ENCODE results near the gene PHPT1.

Gene PHPT1

DNA sequence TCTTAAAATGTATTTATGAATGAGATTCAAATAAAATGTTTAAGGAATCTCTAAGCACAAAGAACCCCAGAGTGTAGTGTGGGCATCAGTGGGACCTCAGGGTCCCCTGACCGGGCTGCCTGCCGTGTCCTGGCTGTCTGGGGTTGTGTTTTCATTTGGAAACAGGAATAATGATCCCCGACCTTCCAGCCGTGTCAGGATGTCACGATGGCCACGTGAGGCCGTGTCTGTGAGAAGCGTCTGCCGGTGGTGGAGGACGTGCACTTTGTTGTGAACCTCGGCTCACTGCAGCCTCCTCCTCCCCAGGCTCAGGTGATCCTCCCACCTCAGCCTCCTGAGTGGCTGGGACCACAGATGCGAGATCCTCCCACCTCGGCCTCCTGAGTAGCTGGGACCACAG, 41.5 kb downstream of the PHPT1 start:
- DNase-seq = no peak

DNA sequence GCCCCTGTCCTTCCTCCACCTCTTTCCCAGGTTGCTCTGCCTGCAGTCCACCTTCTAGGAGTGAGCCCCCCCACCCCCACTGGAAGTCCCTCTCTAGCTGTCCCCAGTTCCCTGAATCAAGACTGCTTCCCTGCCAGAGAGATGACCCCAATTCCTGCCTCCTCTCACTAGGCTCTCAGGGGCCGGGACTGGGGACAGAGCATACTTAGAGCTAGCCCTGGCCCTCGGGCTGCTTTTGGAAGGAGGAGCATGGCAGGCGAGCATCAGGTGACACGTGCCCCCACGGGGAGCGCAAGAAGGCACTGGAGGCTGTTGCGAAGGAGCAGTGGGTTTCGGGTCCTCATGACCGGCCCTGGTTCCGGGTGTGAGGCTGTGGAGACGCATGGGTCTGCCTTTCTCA, 46.8 kb downstream of the PHPT1 start:
- no peak for DNase-seq

DNA sequence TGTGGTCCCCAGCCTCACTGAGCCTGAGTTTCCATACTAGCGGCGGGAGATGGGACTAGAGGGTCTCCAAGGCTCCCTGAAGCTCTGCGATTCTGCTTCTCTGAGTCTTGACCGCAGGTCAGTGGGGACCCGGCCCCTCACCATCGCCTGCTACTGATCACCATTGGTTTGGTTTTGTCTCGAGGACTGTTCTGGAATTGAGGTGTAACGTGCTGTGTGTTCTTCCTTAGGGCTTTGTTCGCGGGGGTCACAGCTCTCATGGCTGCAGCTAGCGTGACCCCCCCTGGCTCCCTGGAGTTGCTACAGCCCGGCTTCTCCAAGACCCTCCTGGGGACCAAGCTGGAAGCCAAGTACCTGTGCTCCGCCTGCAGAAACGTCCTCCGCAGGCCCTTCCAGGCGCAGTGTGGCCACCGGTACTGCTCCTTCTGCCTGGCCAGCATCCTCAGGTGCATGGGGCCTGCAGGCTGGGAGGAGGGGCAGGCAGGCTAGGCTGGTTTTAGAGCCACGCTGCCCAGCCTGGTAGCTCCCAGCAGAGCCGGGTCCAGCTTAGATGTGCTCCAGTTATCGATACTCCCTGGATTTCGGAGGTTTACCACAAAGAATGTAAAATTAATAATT, 49.4 kb downstream of the PHPT1 start:
- no peak for DNase-seq

DNA sequence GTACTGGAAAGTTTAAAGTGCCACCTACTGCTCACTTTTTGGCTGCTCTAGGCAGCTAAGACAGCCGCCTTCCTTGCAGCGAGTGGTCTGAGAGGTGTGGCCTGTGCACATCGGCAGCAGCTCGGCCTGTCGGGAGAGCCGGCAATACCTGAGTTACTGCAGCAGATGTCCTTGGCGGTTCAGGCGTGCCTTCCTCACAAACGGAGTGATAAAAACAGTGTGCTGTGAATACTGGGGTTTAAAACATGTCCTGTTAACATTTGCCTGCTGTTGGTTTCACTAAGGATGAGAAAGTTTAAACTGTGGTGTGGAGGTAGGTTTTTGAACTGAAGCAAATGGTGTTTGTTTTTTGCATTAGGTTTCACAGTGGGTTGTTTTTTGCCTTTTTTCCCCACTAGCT, 50.0 kb downstream of the PHPT1 start:
- DNase-seq = no peak

DNA sequence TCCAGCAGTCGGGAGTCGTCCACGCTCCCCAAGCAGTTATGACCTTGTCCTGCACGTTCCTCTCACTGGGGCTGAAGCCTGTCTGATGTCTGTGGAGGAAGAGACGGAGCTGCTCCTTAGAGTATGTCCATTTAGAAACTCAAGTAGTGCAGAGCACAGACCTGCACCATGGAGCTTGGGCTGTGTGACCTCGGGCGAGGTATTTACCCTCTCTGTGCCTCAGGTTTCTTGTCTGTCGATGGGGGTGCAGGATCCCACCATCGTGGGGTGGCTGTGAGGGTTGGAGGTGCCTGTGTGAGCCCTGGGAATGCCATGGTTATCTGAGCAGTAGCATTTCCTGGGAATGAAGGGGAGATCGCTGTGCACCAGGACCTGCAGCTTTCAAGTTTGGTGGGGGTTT, 51.3 kb downstream of the PHPT1 start:
- DNase-seq = no peak
